Upper lobe of left lung (tissue), 4 donors: ENCODE data around the gene BBS9.
"Not testable (repeated sequence)": the region's sequence is repeated elsewhere in the genome, so short reads cannot be mapped to it uniquely, and the experiment has no call there.

Source experiments
- EP300 ChIP-seq, 4 donors: sonication (generic); formaldehyde crosslinking; IDR thresholded peaks; one replicate each; pipeline ENCODE4 v1.5.1; 2017; ENCODE audit warnings: antibody characterized with exemption in 4 of 4, control low read depth in 2 of 4
- POLR2A ChIP-seq, 4 donors: fragments of 450-650 bp; IDR thresholded peaks; one replicate each; pipeline ENCODE4 v1.5.1; 2016 to 2017; ENCODE audit warnings: antibody characterized with exemption in 4 of 4, mild to moderate bottlenecking in 2 of 4
- POLR2AphosphoS5 ChIP-seq, 2 donors: sonication (generic); formaldehyde crosslinking; IDR thresholded peaks; one replicate each; pipeline ENCODE4 v1.5.1; 2017; ENCODE audit warnings: antibody characterized with exemption in 2 of 2
- TF ChIP-seq, protein P1 (sequence below), 6 experiments: fragments of 450-650 bp in 4 of 6; fragments of 200-600 bp in 2 of 6; sonication (generic) in 2 of 6; IDR thresholded peaks; one replicate each; pipeline ENCODE4 v1.5.1; 2016 to 2019; ENCODE audit warnings: antibody characterized with exemption in 6 of 6

- TF ChIP-seq, protein P1, sequence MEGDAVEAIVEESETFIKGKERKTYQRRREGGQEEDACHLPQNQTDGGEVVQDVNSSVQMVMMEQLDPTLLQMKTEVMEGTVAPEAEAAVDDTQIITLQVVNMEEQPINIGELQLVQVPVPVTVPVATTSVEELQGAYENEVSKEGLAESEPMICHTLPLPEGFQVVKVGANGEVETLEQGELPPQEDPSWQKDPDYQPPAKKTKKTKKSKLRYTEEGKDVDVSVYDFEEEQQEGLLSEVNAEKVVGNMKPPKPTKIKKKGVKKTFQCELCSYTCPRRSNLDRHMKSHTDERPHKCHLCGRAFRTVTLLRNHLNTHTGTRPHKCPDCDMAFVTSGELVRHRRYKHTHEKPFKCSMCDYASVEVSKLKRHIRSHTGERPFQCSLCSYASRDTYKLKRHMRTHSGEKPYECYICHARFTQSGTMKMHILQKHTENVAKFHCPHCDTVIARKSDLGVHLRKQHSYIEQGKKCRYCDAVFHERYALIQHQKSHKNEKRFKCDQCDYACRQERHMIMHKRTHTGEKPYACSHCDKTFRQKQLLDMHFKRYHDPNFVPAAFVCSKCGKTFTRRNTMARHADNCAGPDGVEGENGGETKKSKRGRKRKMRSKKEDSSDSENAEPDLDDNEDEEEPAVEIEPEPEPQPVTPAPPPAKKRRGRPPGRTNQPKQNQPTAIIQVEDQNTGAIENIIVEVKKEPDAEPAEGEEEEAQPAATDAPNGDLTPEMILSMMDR (IDR thresholded peaks at IDR 0.05): not testable (repeated sequence)
- not testable (repeated sequence) for TF ChIP-seq POLR2A, EP300, POLR2AphosphoS5 (IDR thresholded peaks at IDR 0.05)
Measured at GRCh38 chr7:33303978-33304557, 174.7 kb downstream of the BBS9 start.
